HEK293 (cell line): ENCODE measurements around the gene LY6G5B.

Experiments
- GLIS2 ChIP-seq: fragments of 450-650 bp; formaldehyde crosslinking; IDR thresholded peaks from 2 replicates; pipeline ENCODE4 v1.5.1; 2016; ENCODE audit warnings: missing biosample characterization, missing genetic modification characterization
- HOXA7 ChIP-seq: sonication (generic); formaldehyde crosslinking; IDR thresholded peaks from 2 replicates; pipeline ENCODE4 v1.8.1; 2022; ENCODE audit warnings: missing genetic modification reagents, borderline replicate concordance
- INSM2 ChIP-seq: fragments of 450-650 bp; formaldehyde crosslinking; IDR thresholded peaks from 2 replicates; pipeline ENCODE4 v1.5.1; 2016; ENCODE audit warnings: missing biosample characterization, missing genetic modification characterization
- KLF1 ChIP-seq: fragments of 450-650 bp; formaldehyde crosslinking; IDR thresholded peaks from 2 replicates; pipeline ENCODE4 v1.5.1; 2016; ENCODE audit warnings: missing biosample characterization, missing genetic modification characterization
- PRDM1 ChIP-seq: fragments of 450-650 bp; formaldehyde crosslinking; IDR thresholded peaks from 2 replicates; pipeline ENCODE4; 2016; ENCODE audit warnings: missing biosample characterization, missing genetic modification characterization
- TCF7L2 ChIP-seq: IDR thresholded peaks from 2 replicates; pipeline ENCODE4 v1.6.1; 2011; ENCODE audit warnings: low read depth, mild to moderate bottlenecking, inconsistent platforms, low read length, moderate library complexity, borderline replicate concordance
- ZBTB49 ChIP-seq: fragments of 450-650 bp; formaldehyde crosslinking; IDR thresholded peaks from 2 replicates; pipeline ENCODE4 v1.5.1; 2016; ENCODE audit warnings: missing biosample characterization, missing genetic modification characterization, low read depth
- ZEB2 ChIP-seq: fragments of 450-650 bp; formaldehyde crosslinking; IDR thresholded peaks from 2 replicates; pipeline ENCODE4 v1.5.1; 2016; ENCODE audit warnings: missing biosample characterization, missing genetic modification characterization
- ZFHX2 ChIP-seq: fragments of 450-650 bp; formaldehyde crosslinking; conservative IDR thresholded peaks from 2 replicates; pipeline ENCODE4 v1.5.1; 2016; ENCODE audit warnings: missing biosample characterization, missing genetic modification characterization
- ZFP69B ChIP-seq: fragments of 450-650 bp; formaldehyde crosslinking; IDR thresholded peaks from 2 replicates; pipeline ENCODE4 v1.5.1; 2016; ENCODE audit warnings: missing biosample characterization, missing genetic modification characterization
- ZIC2 ChIP-seq: fragments of 450-650 bp; formaldehyde crosslinking; IDR thresholded peaks from 2 replicates; pipeline ENCODE4 v1.5.1; 2016; ENCODE audit warnings: missing biosample characterization, missing genetic modification characterization
- ZNF148 ChIP-seq: fragments of 450-650 bp; formaldehyde crosslinking; IDR thresholded peaks from 2 replicates; pipeline ENCODE4 v1.5.0; 2017; ENCODE audit warnings: missing biosample characterization, missing genetic modification characterization, borderline replicate concordance
- ZNF16 ChIP-seq: fragments of 450-650 bp; formaldehyde crosslinking; IDR thresholded peaks from 2 replicates; pipeline ENCODE4 v1.5.1; 2016; ENCODE audit warnings: low read depth, missing biosample characterization, missing genetic modification characterization
- ZNF221 ChIP-seq: fragments of 450-650 bp; formaldehyde crosslinking; IDR thresholded peaks from 2 replicates; pipeline ENCODE4 v1.5.1; 2017; ENCODE audit warnings: missing biosample characterization, missing genetic modification characterization, borderline replicate concordance
- ZNF341 ChIP-seq: fragments of 450-650 bp; formaldehyde crosslinking; IDR thresholded peaks from 2 replicates; pipeline ENCODE4; 2016; ENCODE audit warnings: low read depth, missing biosample characterization, missing genetic modification characterization
- ZNF350 ChIP-seq: fragments of 450-650 bp; formaldehyde crosslinking; IDR thresholded peaks from 2 replicates; pipeline ENCODE4 v1.5.0; 2017; ENCODE audit warnings: missing biosample characterization, mild to moderate bottlenecking, missing genetic modification characterization
- ZNF37A ChIP-seq: fragments of 450-650 bp; IDR thresholded peaks from 2 replicates; pipeline ENCODE4 v1.5.1; 2018; ENCODE audit warnings: missing biosample characterization, missing genetic modification characterization
- ZNF416 ChIP-seq: fragments of 450-650 bp; formaldehyde crosslinking; IDR thresholded peaks from 2 replicates; pipeline ENCODE4 v1.5.1; 2016; ENCODE audit warnings: missing biosample characterization, missing genetic modification characterization
- ZNF449 ChIP-seq: fragments of 450-650 bp; formaldehyde crosslinking; IDR thresholded peaks from 2 replicates; pipeline ENCODE4 v1.5.1; 2017; ENCODE audit warnings: missing biosample characterization, mild to moderate bottlenecking, missing genetic modification characterization, moderate library complexity
- ZNF473 ChIP-seq: fragments of 450-650 bp; formaldehyde crosslinking; IDR thresholded peaks from 2 replicates; pipeline ENCODE4 v1.5.1; 2017; ENCODE audit warnings: missing biosample characterization, missing genetic modification characterization
- ZNF518A ChIP-seq: fragments of 450-650 bp; formaldehyde crosslinking; conservative IDR thresholded peaks from 2 replicates; pipeline ENCODE4 v1.5.1; 2016; ENCODE audit warnings: low read depth, missing biosample characterization, missing genetic modification characterization
- ZNF692 ChIP-seq: fragments of 450-650 bp; formaldehyde crosslinking; IDR thresholded peaks from 2 replicates; pipeline ENCODE4 v1.5.1; 2016; ENCODE audit warnings: missing biosample characterization, missing genetic modification characterization
- ZNF747 ChIP-seq: fragments of 450-650 bp; formaldehyde crosslinking; IDR thresholded peaks from 2 replicates; pipeline ENCODE4 v1.5.1; 2016; ENCODE audit warnings: missing biosample characterization, missing genetic modification characterization
- ZNF776 ChIP-seq: fragments of 450-650 bp; formaldehyde crosslinking; IDR thresholded peaks from 2 replicates; pipeline ENCODE4 v1.5.0; 2017; ENCODE audit warnings: missing biosample characterization, missing genetic modification characterization, borderline replicate concordance
- ZSCAN16 ChIP-seq: fragments of 450-650 bp; formaldehyde crosslinking; IDR thresholded peaks from 2 replicates; pipeline ENCODE4 v1.5.1; 2016; ENCODE audit warnings: missing biosample characterization, missing genetic modification characterization

LY6G5B gene

GRCh38 chr6:31713991-31714684 lies 44.4 kb downstream of the LY6G5B start (continued):
- TF ChIP-seq ZBTB49 (no peak), ZNF341 (tag by site-specific recombination) (peak; percentile 73), ZNF37A (tag by site-specific recombination) (no peak), ZNF518A (tag by site-specific recombination) (no peak), TCF7L2 (peak; percentile 67; the same call in 1 of the 2 replicates), ZNF16 (tag by site-specific recombination) (no peak), INSM2 (tag by site-specific recombination) (no peak), ZFHX2 (tag by site-specific recombination) (peak; percentile 99), PRDM1 (tag by site-specific recombination) (peak; percentile 89), ZIC2 (tag by site-specific recombination) (peak; percentile 99), ZNF416 (tag by site-specific recombination) (no peak), ZNF449 (tag by site-specific recombination) (no peak), ZSCAN16 (tag by site-specific recombination) (no peak), ZNF221 (tag by site-specific recombination) (no peak), ZNF692 (peak; percentile 74; the same call in 1 of the 2 replicates), ZNF148 (tag by site-specific recombination) (no peak), ZNF350 (tag by site-specific recombination) (no peak), GLIS2 (tag by site-specific recombination) (peak; percentile 40; the same call in 1 of the 2 replicates), KLF1 (tag by site-specific recombination) (peak; percentile 100), ZNF747 (tag by site-specific recombination) (no peak), ZNF473 (tag by site-specific recombination) (no peak), ZNF776 (no peak), ZEB2 (tag by site-specific recombination) (no peak), ZFP69B (tag by site-specific recombination) (peak; percentile 50; the same call in 1 of the 2 replicates), HOXA7 (CRISPR knock-in tag) (no peak)
